Stimulated activated memory B cell treated with anti-CD40 and anti-IgM and Interleukin-4, amounts not matched to agents 10 μg/mL and 1 μg/mL and 100 μg/mL, for 72 hours (primary cell): ENCODE measurements around the gene KCNQ2.

ENCODE experiments used
- ATAC-seq: fragments of 150-1000 bp; cut with Tn5 transposase; 2 replicates; pipeline ENCODE4 v1.10.0; 2021
- H3K27ac Mint-ChIP-seq: one replicate; pipeline ENCODE4 v1.8.0; 2022; ENCODE audit warnings: mild to moderate bottlenecking, mixed read lengths
- H3K27me3 Mint-ChIP-seq: one replicate; pipeline ENCODE4 v1.8.0; 2022; ENCODE audit warnings: mixed read lengths
- H3K36me3 Mint-ChIP-seq: one replicate; pipeline ENCODE4 v1.8.0; 2022; ENCODE audit warnings: mixed read lengths
- H3K4me1 Mint-ChIP-seq: one replicate; pipeline ENCODE4 v1.8.0; 2022; ENCODE audit warnings: mixed read lengths
- H3K4me3 Mint-ChIP-seq: one replicate; pipeline ENCODE4 v1.8.0; 2022; ENCODE audit warnings: mild to moderate bottlenecking, moderate library complexity, mixed read lengths
- H3K9me3 Mint-ChIP-seq: one replicate; pipeline ENCODE4 v1.8.0; 2022; ENCODE audit warnings: mixed read lengths

KCNQ2 gene

GRCh38 chr20:63507083-63507743 lies 34.8 kb upstream of the KCNQ2 start:
- H3K4me1 Mint-ChIP-seq = no peaks in the 10 kb centered on the region
- no peak overlapping the region for H3K27ac Mint-ChIP-seq
- no peak overlapping the region for H3K4me3 Mint-ChIP-seq
- no peak for ATAC-seq
- H3K9me3 Mint-ChIP-seq = peaks cover 4% of the 10 kb centered on the region
- peaks cover 55% of the 10 kb centered on the region for H3K27me3 Mint-ChIP-seq
- no peaks in the 10 kb centered on the region for H3K36me3 Mint-ChIP-seq

DNA sequence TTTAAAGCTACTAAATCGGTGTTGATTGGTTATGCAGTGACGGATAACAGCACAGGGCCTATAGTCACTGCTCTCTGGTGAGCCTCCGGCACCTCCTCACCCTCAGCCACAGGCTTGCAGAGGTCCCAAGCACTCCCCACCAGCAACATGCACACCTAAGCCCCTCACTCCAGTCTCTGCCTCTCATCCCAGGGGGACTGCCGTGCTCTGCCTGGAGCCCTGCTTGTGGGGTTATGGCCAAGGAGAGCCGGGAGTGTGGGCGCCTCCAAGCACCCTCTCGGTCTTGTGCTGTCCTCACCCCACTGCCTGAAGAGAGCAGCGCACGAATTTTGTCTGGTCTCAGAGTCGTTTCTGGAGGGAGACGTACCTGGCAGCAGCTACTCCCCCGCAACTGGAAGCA lies 33.3 kb upstream of the KCNQ2 start:
- Mint-ChIP-seq H3K9me3 (peaks cover 4% of the 10 kb centered on the region), H3K27ac (no peak overlapping the region), H3K4me1 (no peaks in the 10 kb centered on the region), H3K36me3 (no peaks in the 10 kb centered on the region), H3K4me3 (no peak overlapping the region), H3K27me3 (peaks cover 49% of the 10 kb centered on the region)
- ATAC-seq = no peak

DNA sequence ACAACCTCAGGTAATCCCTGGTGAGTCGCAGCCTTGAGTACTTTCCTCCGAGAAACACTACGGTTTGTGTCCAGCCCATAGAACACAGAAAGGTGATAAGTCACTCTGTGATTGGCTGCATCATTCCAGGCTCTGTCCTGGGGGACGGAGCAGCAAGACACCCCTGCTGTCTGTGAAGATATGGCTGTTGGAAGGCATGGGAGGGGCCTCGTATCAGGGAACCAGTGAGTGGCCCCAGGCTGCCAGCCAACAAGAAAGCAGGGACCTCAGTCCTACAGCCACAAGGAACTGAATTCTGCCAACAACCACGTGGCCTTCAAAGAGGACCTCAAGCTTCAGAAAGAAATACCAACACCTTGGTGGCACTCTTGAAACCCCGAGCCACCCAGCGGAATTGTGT lies 32.8 kb upstream of the KCNQ2 start:
- H3K27ac Mint-ChIP-seq = no peak overlapping the region
- peaks cover 4% of the 10 kb centered on the region for H3K9me3 Mint-ChIP-seq
- H3K4me1 Mint-ChIP-seq = no peaks in the 10 kb centered on the region
- H3K27me3 Mint-ChIP-seq = peaks cover 47% of the 10 kb centered on the region
- no peaks in the 10 kb centered on the region for H3K36me3 Mint-ChIP-seq
- no peak for ATAC-seq
- no peak overlapping the region for H3K4me3 Mint-ChIP-seq

DNA sequence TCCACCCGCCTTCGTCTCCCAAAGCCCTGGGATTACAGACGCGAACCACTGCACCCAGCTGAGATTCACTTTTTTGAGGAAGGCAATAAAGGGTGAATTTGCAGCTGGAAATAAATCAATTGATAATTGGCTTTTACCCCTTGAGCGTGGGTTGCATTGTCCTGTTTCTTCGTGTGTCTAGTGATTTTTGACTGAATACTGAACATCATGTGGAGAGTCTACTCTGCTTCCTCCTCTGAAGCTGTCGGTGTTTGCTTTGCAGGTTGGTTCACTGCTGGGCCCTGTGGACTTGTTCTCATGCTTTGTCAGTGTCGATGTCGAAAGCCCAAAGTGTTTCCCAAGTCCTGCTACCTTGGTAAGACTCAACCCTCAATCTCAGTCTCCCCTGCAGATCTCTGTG lies 32.2 kb upstream of the KCNQ2 start:
- Mint-ChIP-seq H3K36me3 (no peaks in the 10 kb centered on the region), H3K27ac (no peak overlapping the region), H3K9me3 (peaks cover 4% of the 10 kb centered on the region), H3K4me1 (no peaks in the 10 kb centered on the region), H3K27me3 (peaks cover 41% of the 10 kb centered on the region), H3K4me3 (no peak overlapping the region)
- no peak for ATAC-seq

GRCh38 chr20:63503524-63503923 lies 31.1 kb upstream of the KCNQ2 start:
- Mint-ChIP-seq H3K27ac (no peak overlapping the region), H3K36me3 (no peaks in the 10 kb centered on the region), H3K27me3 (peaks cover 29% of the 10 kb centered on the region), H3K9me3 (peaks cover 4% of the 10 kb centered on the region), H3K4me3 (no peak overlapping the region), H3K4me1 (no peaks in the 10 kb centered on the region)
- ATAC-seq = no peak

DNA sequence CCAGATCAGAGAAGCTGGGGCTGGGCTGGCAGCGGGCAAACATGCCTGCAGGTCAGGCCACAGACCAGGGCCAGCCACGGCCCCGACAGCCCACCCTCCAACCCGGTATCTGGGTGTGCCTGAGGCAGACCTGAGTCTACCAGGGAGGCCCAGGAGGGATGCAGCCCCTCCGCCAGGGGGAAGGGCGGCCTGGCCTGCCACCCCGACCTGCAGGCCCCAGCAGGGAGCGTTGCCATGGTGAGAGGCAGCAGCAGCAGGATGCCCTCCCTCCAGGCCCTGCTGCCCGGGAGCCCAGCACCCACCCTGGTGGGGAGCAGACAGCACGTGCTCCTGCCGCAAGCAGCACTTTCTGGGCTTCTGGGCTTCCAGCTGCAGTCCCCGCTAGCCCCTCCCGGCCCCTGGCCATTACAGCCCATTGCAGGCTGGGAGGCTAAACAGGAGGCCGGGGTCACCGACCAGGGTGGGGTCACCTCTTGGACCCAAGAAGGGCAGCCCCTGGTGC lies 30.3 kb upstream of the KCNQ2 start:
- Mint-ChIP-seq H3K27ac (no peak overlapping the region), H3K4me3 (no peak overlapping the region), H3K4me1 (no peaks in the 10 kb centered on the region), H3K27me3 (peaks cover 28% of the 10 kb centered on the region), H3K36me3 (no peaks in the 10 kb centered on the region), H3K9me3 (peaks cover 4% of the 10 kb centered on the region)
- ATAC-seq = no peak

- ATAC-seq = no peak
- H3K36me3 Mint-ChIP-seq = no peaks in the 10 kb centered on the region
- peaks cover 3% of the 10 kb centered on the region for H3K4me1 Mint-ChIP-seq
- H3K4me3 Mint-ChIP-seq = no peak overlapping the region
- no peak overlapping the region for H3K27ac Mint-ChIP-seq
- H3K27me3 Mint-ChIP-seq = peaks cover 30% of the 10 kb centered on the region
- H3K9me3 Mint-ChIP-seq = peaks cover 4% of the 10 kb centered on the region
Measured at GRCh38 chr20:63501818-63502670, 29.6 kb upstream of the KCNQ2 start.

DNA sequence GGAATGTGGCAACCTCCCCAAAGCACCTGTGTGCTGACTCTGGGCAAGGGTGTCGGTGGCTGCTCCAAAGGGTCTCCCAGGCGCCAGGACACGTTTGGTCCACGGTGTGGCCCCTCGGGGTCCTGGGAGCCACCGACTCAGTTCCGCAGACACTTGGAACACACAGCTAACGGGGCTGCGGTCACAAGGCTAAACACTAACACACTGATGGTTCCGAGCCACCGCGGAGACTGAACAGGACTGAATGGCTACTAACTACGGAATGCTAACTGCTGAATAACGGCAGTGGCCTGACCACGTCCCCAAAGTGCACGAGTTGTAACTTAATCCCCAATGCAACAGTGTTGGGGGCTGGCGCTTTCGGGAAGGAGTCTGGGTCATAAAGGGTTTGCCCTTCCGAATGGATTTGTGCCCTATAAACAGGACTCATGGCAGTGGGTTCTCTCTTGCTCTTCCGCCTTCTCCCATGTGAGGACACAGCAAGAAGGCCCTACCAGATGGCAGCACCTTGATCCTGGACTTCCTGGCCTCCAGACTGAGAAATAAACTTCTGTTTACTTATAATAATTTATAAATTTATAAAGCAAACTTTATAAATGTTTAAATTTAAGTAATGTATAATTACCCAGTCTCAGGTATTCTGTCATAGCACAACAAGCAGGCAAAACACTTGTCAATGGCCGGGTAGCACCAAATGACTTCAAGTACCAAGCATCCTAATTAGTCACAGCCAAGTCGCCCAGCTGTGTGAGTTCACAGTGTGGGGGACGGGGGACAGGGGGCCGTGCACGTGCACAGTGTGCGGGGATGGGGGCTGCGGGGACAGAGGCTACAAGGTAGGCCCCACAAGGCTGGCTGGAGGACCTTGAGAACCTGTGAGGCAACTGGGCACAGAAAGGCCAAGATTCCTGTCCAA lies 28.7 kb upstream of the KCNQ2 start:
- Mint-ChIP-seq H3K4me1 (peaks cover 11% of the 10 kb centered on the region), H3K27ac (no peak overlapping the region), H3K27me3 (peaks cover 32% of the 10 kb centered on the region), H3K9me3 (peaks cover 4% of the 10 kb centered on the region), H3K4me3 (no peak overlapping the region), H3K36me3 (no peaks in the 10 kb centered on the region)
- no peak for ATAC-seq

DNA sequence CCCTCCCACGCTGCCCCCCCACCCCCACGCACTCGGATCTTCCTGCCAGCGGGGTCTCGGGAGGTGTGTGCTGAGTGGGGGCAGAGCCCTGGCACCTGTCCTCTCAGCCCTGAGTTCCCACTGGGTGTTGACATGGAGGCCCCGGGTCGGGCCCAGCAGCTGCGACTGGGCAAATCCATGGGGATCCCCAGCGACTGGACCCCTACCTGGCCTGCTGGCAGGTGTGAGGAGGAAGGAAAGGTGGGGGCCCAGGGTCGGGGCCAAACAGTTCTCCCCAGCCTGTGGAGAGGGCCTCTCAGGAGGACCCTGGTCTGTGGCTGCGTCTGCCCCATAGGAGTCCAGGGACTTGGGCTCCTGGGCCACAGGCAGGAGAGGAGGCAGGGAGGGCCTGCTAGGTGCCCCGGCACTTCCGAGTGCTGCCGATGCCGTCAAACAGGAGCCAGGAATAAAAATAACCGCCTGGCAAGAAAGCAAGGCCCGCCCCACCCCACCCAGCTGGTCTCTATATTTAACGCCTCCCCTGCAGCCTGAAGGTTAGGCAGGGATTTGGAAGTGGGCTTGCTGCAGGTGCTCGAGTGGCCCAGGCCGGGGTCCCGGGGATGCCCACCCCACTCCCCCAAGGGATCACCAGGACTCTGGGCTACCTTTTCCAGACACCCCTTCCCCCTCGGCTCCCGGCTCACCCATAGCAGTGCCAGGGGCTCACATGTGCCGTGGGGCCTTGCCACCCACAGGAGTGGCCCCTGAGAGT lies 27.9 kb upstream of the KCNQ2 start:
- H3K27ac Mint-ChIP-seq = no peak overlapping the region
- no peaks in the 10 kb centered on the region for H3K36me3 Mint-ChIP-seq
- peaks cover 13% of the 10 kb centered on the region for H3K4me1 Mint-ChIP-seq
- H3K27me3 Mint-ChIP-seq = peaks cover 35% of the 10 kb centered on the region
- peaks cover 4% of the 10 kb centered on the region for H3K9me3 Mint-ChIP-seq
- no peak overlapping the region for H3K4me3 Mint-ChIP-seq
- no peak for ATAC-seq

GRCh38 chr20:63499338-63499969 lies 27.0 kb upstream of the KCNQ2 start:
- Mint-ChIP-seq H3K4me1 (peaks cover 13% of the 10 kb centered on the region), H3K9me3 (no peaks in the 10 kb centered on the region), H3K27ac (no peak overlapping the region), H3K36me3 (no peaks in the 10 kb centered on the region), H3K27me3 (peaks cover 28% of the 10 kb centered on the region), H3K4me3 (peak overlapping the region; percentile 31)
- ATAC-seq = no peak

DNA sequence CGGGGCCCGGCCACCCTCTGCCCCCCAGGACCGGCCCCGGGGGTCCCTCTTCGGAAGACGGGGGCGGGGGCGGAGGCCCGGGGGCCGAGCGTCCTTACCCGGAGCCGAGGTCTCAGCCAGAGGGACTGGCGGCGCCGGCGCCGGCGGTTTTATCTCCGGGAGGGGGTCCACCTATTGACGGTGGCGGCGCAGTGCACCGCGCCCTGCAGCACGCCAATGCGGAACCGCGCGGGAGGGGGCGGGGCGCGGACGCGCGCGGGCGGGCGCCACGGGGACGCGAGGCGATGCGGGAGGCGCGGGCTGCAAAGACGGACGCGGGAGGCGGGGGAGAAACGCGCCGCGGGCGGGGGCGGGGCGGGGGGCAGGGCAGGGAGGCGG lies 26.5 kb upstream of the KCNQ2 start, which contains the start of gene EEF1A2:
EEF1A2 (minus strand) TSS at position 124 of the 378 bp plus-strand sequence. CDS start 1,320 bp downstream, outside the sequence.
- peaks cover 28% of the 10 kb centered on the region for H3K27me3 Mint-ChIP-seq
- peak within 1 kb of the TSS; percentile 42 for H3K4me3 Mint-ChIP-seq
- ATAC-seq = peak; percentile 56
- H3K27ac Mint-ChIP-seq = no peak within 1 kb of the TSS
- H3K9me3 Mint-ChIP-seq = no peaks in the 10 kb centered on the region
- no peaks in the 10 kb centered on the region for H3K36me3 Mint-ChIP-seq
- peaks cover 13% of the 10 kb centered on the region for H3K4me1 Mint-ChIP-seq

DNA sequence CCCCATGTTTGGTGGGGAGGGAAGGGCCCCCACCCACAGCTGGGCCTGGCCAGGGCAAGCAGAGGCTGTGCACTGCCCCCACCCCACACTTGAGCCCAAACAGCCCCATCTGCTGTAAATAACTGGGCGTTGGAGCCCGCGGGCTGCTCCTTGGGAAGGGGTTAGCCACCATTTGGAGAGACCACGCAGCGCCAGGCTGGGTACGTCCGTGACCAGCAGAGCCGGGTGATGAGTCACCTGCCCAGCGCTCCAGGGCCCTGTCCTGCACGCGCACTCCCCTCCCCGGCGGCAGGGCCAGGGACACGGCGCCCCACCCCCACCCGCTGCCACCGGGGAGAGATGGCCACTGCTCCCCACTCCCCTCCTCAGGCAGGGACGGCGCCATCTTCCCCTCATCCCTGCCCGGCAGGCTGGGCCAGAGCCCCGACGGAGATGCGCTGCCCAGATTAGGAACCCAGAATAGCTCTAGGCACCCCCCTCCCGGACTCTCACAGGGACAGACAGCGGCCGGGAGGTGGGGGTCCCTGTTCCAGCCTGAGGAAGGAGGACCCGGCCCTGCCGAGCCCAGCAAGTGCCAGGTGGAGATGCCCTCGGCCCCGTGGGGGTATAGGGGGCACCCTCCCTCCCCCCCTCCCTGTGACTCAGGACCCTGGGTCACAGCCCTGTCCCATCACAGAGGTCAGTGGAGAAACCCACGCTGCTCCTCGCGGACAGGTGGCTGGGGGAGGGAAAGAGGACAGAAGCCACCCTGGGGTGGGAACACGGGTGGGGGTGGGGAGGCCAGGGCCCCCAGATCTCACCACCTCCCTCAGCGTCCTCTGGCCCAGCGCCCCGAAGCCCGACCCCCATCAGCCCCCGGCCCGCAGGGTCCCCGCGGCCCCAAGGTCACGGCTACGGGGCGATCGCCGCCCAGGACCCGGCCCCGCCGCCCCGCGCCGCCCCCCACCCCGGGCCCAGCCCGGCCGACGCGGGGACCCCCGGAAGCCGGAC lies 25.8 kb upstream of the KCNQ2 start:
- H3K27me3 Mint-ChIP-seq = peaks cover 28% of the 10 kb centered on the region
- no peak overlapping the region for H3K27ac Mint-ChIP-seq
- peak; percentile 1 for ATAC-seq
- peaks cover 13% of the 10 kb centered on the region for H3K4me1 Mint-ChIP-seq
- no peaks in the 10 kb centered on the region for H3K36me3 Mint-ChIP-seq
- H3K9me3 Mint-ChIP-seq = no peaks in the 10 kb centered on the region
- H3K4me3 Mint-ChIP-seq = peak overlapping the region; percentile 42
